ENCODE results near the gene BCLAF1.

DNA sequence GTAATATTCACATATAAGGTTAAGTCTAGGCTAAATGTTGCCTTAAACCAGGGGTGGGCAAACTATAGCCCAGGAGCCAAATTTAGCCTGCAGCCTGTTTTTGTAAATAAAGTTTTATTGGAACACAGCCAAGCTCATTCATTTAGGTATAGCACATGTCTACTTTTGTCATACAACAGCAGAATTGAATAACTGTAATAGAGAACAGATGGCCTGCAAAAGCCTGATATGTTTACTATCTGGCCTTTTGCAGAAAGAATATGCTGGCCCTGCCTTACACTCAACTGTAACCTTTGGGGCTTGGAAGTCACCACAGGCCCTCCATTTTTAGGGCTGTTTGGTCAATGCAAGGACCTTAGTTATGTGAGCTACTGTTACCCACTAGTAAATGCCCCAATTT, 17.7 kb upstream of the BCLAF1 start:
- TF ChIP-seq EZH2 (IDR thresholded peaks at IDR 0.05; ENCODE audit: borderline replicate concordance, insufficient read depth, low read depth, low read length, poor library complexity, severe bottlenecking) = no peak
- TF ChIP-seq, protein P1, sequence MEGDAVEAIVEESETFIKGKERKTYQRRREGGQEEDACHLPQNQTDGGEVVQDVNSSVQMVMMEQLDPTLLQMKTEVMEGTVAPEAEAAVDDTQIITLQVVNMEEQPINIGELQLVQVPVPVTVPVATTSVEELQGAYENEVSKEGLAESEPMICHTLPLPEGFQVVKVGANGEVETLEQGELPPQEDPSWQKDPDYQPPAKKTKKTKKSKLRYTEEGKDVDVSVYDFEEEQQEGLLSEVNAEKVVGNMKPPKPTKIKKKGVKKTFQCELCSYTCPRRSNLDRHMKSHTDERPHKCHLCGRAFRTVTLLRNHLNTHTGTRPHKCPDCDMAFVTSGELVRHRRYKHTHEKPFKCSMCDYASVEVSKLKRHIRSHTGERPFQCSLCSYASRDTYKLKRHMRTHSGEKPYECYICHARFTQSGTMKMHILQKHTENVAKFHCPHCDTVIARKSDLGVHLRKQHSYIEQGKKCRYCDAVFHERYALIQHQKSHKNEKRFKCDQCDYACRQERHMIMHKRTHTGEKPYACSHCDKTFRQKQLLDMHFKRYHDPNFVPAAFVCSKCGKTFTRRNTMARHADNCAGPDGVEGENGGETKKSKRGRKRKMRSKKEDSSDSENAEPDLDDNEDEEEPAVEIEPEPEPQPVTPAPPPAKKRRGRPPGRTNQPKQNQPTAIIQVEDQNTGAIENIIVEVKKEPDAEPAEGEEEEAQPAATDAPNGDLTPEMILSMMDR (IDR thresholded peaks at IDR 0.05) = no peak
